GDM1 (cell line): ENCODE results near the gene ACCS.

Experiments used
- DNase-seq: peaks from one replicate; lab custom pipeline; 2025; lab: John Stamatoyannopoulos, UW

Gene ACCS

GRCh38 chr11:44043157-44043556 lies 22.9 kb upstream of the ACCS start:
- DNase-seq = no peak

DNA sequence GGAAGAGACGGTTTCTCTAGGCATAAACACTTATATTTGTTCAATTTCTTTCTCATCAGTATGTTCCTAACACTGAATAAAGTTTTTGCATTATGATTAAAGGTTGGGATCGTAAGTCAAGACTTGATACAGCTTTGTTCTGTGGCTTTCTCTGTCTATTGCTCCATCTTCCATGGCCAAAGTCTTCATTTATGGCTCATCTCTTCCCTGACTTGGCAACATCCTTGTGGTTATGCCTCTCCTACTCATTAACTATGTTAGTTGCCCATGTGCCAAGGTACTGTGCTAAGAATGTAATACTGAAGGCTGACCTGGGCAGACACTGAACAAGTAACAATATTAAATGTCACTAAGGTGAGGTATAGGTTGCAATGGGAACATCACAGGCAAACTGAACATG lies 19.9 kb upstream of the ACCS start:
- DNase-seq = no peak

GRCh38 chr11:44047298-44047697 lies 18.8 kb upstream of the ACCS start:
- no peak for DNase-seq

GRCh38 chr11:44047931-44048431 lies 18.1 kb upstream of the ACCS start, which contains the start of gene ACCSL:
ACCSL (plus strand) TSS chr11:44047981; CDS start chr11:44048037, 56 bp downstream.
- DNase-seq = no peak

- DNase-seq = no peak
Measured at GRCh38 chr11:44049832-44050231, 16.2 kb upstream of the ACCS start.

- no peak for DNase-seq
Measured at GRCh38 chr11:44051171-44051570, 14.9 kb upstream of the ACCS start.

- DNase-seq = no peak
Measured at GRCh38 chr11:44057340-44057739, 8.7 kb upstream of the ACCS start.

DNA sequence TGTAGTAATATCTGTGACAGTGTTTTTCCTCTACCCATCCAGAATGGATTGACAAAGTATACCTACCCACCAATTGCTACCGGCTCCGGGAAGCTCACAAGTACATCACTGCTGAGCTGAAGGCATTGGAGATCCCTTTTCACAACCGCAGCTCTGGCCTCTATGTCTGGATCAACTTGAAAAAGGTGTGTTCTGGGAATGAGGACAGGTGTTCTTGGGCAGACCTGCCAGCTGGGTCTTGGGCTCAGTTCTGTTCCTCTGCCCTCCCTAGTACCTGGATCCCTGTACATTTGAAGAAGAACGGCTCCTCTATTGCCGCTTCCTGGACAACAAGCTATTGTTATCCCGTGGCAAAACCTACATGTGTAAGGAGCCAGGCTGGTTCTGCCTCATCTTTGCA lies 7.8 kb upstream of the ACCS start:
- DNase-seq = no peak

DNA sequence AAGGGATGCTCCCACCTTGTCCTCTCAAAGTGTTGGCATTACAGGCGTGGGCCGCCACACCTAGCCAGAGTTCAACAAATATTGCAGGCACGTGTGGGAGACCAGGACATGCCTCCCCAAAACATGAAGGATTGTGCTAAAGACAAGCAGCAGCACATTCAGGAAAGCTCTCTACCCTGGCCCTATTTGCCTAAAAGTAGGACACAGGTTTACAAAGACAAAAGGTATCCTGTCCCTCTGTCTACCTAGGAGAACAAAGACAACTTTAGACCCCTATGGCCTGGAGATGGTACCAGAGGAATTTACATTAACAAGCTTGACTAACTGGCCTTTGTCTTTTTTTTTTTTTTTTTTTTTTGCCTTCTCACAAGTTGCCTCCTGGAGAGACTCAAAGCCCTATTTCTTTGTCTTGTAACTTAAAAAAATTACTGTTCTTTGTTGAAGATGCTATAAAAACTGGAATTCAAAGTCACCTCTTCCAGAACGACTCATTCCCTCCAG lies 859 bp upstream of the ACCS start:
- no peak for DNase-seq

DNA sequence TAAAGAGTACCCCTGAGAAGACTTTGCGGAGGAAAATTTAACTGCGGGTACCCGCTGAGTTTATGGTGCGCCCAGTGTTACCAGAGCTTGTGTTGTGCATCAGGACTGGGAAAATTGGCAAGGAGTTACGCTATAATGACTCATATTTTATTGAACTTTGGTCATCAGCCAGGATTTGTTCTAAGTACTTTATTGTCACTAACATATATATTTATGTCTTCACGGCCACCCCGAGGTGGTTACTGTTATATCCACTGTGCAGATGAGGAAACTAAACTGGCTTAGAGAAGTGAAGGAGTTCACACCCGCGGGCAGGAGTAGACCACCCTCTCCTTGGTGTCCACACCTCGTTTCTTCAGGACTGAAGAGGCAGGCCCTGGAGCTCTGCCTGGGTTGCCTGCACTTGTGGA lies 667 bp downstream of the ACCS start:
- DNase-seq = no peak

DNA sequence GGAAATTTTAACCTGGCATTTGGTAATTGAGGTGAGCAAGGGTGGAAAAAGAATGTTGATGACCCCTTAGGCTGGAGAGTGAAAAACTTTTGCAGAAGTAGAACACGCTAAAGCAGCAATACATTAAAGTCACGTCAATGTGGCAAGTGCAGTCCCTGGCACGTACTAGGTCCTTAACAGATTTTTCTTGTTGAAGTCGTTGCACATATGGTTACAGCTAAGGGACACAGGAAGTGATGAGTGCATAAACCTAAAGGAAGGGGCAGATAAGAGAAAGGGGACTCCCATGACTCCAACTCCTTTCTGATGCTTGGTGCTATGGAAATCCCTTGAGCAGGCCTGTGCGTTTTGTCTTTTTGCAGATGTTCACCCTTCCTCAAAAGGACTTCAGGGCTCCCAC lies 1.2 kb downstream of the ACCS start:
- no peak for DNase-seq

DNA sequence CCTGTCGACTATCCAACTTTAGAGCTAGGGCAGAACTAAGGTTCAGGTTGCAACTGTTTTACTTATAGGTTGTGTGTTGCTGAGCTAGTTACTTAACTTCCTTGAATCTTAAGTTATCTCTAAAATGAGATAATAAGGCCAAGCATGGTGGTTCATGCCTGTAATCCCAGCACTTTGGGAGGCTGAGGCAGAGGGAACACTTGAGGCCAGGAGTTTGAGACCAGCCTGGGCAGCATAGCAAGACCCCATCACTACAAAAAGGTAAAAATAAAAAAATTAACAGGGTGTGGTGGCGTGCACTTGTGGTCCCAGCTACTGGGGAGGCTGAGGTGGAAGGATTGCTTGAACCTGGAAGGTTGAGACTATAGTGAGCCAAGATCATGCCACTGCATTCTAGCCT lies 2.1 kb downstream of the ACCS start:
- no peak for DNase-seq

GRCh38 chr11:44071157-44071556 lies 5.1 kb downstream of the ACCS start:
- DNase-seq = no peak

DNA sequence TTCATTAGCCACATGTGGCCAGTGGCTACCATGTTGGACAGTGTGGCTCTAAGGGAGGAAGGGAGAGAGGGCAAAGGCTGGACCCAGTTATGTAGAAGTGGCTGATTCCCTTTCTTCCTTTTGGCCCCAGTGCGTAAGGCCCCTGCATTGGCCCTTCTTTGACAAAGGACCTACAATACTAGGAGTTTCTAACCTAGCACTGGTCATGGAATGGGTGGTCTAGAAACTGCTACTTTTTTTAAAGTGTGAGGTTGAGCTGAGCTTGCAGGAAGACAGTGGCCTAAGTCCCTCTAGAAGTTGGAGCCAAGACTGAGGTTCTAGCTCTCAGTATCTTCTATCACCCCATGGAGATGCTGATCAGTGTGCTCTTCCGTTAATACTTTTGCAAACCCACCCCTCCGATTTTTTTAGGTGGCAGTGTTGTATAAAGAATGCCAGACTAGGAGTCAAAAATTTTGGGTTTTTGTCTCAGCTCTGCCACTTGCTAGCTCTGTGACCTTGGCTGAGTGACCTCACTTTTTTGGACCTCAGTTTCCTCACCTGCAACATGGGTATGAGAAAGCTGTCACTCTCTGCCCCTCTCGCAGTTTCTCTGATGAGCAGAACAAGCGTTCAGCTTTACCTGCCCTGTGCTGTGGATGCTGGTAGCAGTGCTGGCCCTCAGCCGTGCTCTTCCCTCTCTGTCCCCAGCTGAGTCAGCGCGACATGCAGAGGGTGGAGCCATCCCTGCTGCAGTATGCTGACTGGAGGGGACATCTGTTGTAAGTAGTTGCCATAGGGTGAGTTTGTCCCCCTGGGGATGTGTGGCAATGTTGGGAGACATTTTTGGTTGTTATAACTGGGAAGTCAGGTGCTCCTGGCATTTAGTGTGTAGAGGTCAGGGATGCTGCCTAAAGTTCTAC lies 6.9 kb downstream of the ACCS start:
- DNase-seq = no peak

GRCh38 chr11:44078794-44079193 lies 12.7 kb downstream of the ACCS start:
- DNase-seq = no peak

DNA sequence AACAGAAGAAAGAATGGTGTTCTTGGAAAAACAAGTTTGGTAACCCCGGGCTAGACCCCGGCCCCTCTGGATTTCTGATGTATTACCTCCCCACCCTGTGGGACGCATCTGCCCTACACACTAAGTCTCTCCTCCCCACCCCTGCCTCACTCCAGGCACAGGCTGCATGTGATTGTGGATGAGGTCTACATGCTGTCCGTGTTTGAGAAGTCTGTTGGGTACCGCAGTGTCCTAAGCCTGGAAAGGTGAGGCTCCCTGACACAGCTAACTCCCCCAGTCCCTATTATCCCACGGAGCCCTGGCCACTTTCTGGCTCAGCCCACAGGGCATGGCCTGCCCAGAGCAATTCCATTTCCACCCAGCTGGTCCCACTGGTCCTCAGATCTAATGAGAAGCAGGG lies 13.3 kb downstream of the ACCS start:
- DNase-seq = no peak

DNA sequence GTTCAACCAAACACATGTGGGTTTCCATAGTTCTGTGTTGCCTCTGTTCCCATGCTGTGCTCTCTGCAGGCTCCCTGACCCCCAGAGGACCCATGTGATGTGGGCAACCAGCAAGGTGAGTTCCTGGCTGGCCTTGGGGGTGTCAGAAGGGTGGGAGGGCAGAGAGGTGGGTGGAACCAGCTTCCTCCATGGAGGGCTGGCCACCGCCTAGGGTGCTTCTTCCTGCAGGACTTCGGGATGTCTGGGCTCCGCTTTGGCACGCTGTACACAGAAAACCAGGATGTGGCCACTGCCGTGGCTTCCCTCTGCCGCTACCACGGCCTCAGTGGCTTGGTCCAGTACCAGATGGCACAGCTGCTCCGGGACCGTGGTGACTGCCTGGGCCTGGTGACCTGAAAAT lies 14.9 kb downstream of the ACCS start:
- no peak for DNase-seq

- DNase-seq = no peak
Measured at GRCh38 chr11:44082645-44083044, 16.6 kb downstream of the ACCS start.

- no peak for DNase-seq
Measured at GRCh38 chr11:44083433-44083832, 17.4 kb downstream of the ACCS start.

DNA sequence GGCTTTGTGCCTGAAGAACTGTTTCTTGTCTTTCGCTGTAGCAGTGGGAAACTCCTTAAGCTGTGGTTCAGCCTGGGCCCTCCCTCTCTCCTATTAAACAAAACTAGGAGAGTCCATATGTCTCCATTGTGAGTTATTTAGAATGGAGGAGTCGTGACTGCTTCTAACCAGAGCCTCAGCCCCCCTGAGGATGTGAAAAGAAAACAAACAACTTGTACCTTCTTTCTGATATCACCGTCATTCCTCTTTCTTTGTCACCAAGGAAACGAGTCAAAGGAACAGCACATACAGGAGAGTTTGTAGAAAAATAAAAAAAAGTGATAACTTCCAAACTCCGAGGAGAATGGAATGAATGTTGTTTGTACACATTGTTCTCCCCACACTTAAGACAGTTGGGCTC lies 17.8 kb downstream of the ACCS start:
- no peak for DNase-seq

DNA sequence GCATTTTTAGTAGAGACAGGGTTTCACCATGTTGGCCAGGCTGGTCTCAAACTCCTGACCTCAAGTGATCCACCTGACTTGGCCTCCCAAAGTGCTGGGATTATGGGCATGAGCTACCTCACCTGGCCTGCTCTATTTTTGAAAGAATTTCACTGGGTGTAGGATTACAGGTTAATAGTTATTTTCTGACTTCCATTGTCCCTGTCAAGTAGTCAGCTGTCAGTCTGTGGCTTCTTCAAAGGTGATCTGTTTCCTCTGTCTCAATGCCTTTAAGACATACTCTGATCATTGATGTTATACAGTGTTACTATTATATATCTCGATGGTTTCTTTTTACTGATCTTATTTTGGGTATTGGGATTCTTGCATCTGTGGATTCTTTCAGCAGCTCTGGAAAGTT lies 19.3 kb downstream of the ACCS start:
- no peak for DNase-seq

GRCh38 chr11:44088377-44088776 lies 22.3 kb downstream of the ACCS start:
- DNase-seq = no peak

DNA sequence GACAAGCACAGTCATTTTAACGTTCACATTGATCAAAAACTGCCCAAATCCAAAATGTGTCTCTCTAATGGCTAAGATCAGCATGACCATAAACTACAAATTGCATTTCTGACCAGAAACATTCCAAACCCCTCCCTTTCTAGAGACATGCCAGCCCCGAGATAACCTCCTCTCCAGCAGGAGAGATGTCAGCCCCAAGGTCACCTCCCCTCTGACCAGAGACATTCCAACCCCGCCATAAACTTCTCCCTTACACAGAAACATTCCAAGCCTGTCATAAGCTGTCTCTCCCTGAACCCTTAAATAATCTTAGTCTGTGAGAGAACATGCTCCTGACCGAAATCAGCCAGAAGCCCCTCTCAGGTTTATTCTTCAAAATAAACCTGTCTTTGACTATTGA lies 22.8 kb downstream of the ACCS start:
- no peak for DNase-seq

- DNase-seq = no peak
Measured at GRCh38 chr11:44090539-44090938, 24.5 kb downstream of the ACCS start.
